SIG-M5 treated with dmso at 0.1 percent for 504 hours (cell line): ENCODE results near the gene NEK6.

Experiments
- DNase-seq: peaks from one replicate; lab custom pipeline; 2025; ENCODE audit not compliant: unreplicated experiment; lab: John Stamatoyannopoulos, UW

NEK6 gene

GRCh38 chr9:124274738-124275137 is 17.0 kb downstream of the NEK6 start:
- DNase-seq, result no peak

- no peak for DNase-seq
Measured at GRCh38 chr9:124277420-124277819, 19.7 kb downstream of the NEK6 start.

GRCh38 chr9:124278054-124278540 is 20.3 kb downstream of the NEK6 start:
- no peak for DNase-seq

- no peak for DNase-seq
Measured at GRCh38 chr9:124279531-124280175, 21.9 kb downstream of the NEK6 start.

- DNase-seq, result no peak
Measured at GRCh38 chr9:124280176-124280691, 22.5 kb downstream of the NEK6 start.

- no peak for DNase-seq
Measured at GRCh38 chr9:124281931-124282371, 24.2 kb downstream of the NEK6 start.

- no peak for DNase-seq
Measured at GRCh38 chr9:124282442-124283227, 24.9 kb downstream of the NEK6 start.

- DNase-seq, result no peak
Measured at GRCh38 chr9:124283228-124283814, 25.6 kb downstream of the NEK6 start.

GRCh38 chr9:124284237-124284831 is 26.6 kb downstream of the NEK6 start:
- DNase-seq, result no peak

GRCh38 chr9:124284940-124285441 is 27.2 kb downstream of the NEK6 start:
- no peak for DNase-seq

- no peak for DNase-seq
Measured at GRCh38 chr9:124285490-124285889, 27.7 kb downstream of the NEK6 start.

GRCh38 chr9:124285903-124286291 is 28.1 kb downstream of the NEK6 start:
- peak; percentile 87 for DNase-seq

GRCh38 chr9:124286292-124286931 is 28.7 kb downstream of the NEK6 start:
- no peak for DNase-seq

- no peak for DNase-seq
Measured at GRCh38 chr9:124290053-124290591, 32.4 kb downstream of the NEK6 start.

- DNase-seq, result peak; percentile 8
Measured at GRCh38 chr9:124290743-124291554, 33.2 kb downstream of the NEK6 start.

- peak; percentile 83 for DNase-seq
Measured at GRCh38 chr9:124291801-124292396, 34.1 kb downstream of the NEK6 start.

GRCh38 chr9:124292696-124293593 is 35.2 kb downstream of the NEK6 start:
- DNase-seq, result no peak
